DMS153 treated with DMSO at 0.1 percent for 48 hours (cell line): ENCODE measurements around the gene TENM4.
A peak's percentile ranks its signal among the peaks of the same experiment; 100 is the strongest.
"Not testable (repeated sequence)": the region's sequence is repeated elsewhere in the genome, so short reads cannot be mapped to it uniquely, and the experiment has no call there.

Experiments
- DNase-seq: peaks from one replicate; lab custom pipeline; 2025; ENCODE audit not compliant: unreplicated experiment; lab: John Stamatoyannopoulos, UW

The TENM4 gene

GRCh38 chr11:78987748-78988147 lies 453.1 kb downstream of the TENM4 start:
- no peak for DNase-seq

- DNase-seq: no peak
Measured at GRCh38 chr11:78986305-78986704, 454.5 kb downstream of the TENM4 start.

- no peak for DNase-seq
Measured at GRCh38 chr11:78985663-78986062, 455.2 kb downstream of the TENM4 start.

GRCh38 chr11:78982473-78982872 lies 458.4 kb downstream of the TENM4 start:
- no peak for DNase-seq

- no peak for DNase-seq
Measured at GRCh38 chr11:78981153-78981552, 459.7 kb downstream of the TENM4 start.

GRCh38 chr11:78978831-78979230 lies 462.0 kb downstream of the TENM4 start:
- no peak for DNase-seq

GRCh38 chr11:78977848-78978247 lies 463.0 kb downstream of the TENM4 start:
- DNase-seq: not testable (repeated sequence)

- no peak for DNase-seq
Measured at GRCh38 chr11:78977009-78977408, 463.8 kb downstream of the TENM4 start.

- DNase-seq: no peak
Measured at GRCh38 chr11:78975081-78975480, 465.7 kb downstream of the TENM4 start.

- DNase-seq: no peak
Measured at GRCh38 chr11:78973876-78974275, 467.0 kb downstream of the TENM4 start.

- no peak for DNase-seq
Measured at GRCh38 chr11:78972590-78972989, 468.2 kb downstream of the TENM4 start.

- DNase-seq: no peak
Measured at GRCh38 chr11:78972177-78972576, 468.7 kb downstream of the TENM4 start.

- no peak for DNase-seq
Measured at GRCh38 chr11:78967811-78968210, 473.0 kb downstream of the TENM4 start.

- no peak for DNase-seq
Measured at GRCh38 chr11:78965432-78965831, 475.4 kb downstream of the TENM4 start.

- peak; percentile 40 for DNase-seq
Measured at GRCh38 chr11:78961937-78962701, 478.7 kb downstream of the TENM4 start.

GRCh38 chr11:78961247-78961646 lies 479.6 kb downstream of the TENM4 start:
- DNase-seq: peak; percentile 59

GRCh38 chr11:78958444-78958843 lies 482.4 kb downstream of the TENM4 start:
- DNase-seq: no peak

GRCh38 chr11:78957476-78958245 lies 483.2 kb downstream of the TENM4 start:
- DNase-seq: no peak

- DNase-seq: no peak
Measured at GRCh38 chr11:78954696-78955095, 486.1 kb downstream of the TENM4 start.

- no peak for DNase-seq
Measured at GRCh38 chr11:78954261-78954660, 486.6 kb downstream of the TENM4 start.

GRCh38 chr11:78952890-78953289 lies 487.9 kb downstream of the TENM4 start:
- DNase-seq: no peak

GRCh38 chr11:78952175-78952574 lies 488.7 kb downstream of the TENM4 start:
- no peak for DNase-seq
